ENCODE data around the gene RBM20.
"Not testable (repeated sequence)": the region's sequence is repeated elsewhere in the genome, so short reads cannot be mapped to it uniquely, and the experiment has no call there.

RBM20 gene

GRCh38 chr10:110699859-110700468 lies 55.8 kb downstream of the RBM20 start:
- no peak for FAIRE-seq
- no peak for TF ChIP-seq CTCF (IDR thresholded peaks at IDR 0.05; ENCODE audit: insufficient read depth, missing control alignments)

GRCh38 chr10:110700947-110701616 lies 56.9 kb downstream of the RBM20 start:
- TF ChIP-seq CTCF (IDR thresholded peaks at IDR 0.05; ENCODE audit: insufficient read depth, missing control alignments) = no peak
- FAIRE-seq (no peak), DNase-seq (ENCODE audit: insufficient read length, low spot score) (no peak)

More at GRCh38 chr10:110699859-110700468, 55.8 kb downstream of the RBM20 start:
- no peak for DNase-seq (ENCODE audit: insufficient read length, low spot score)

- TF ChIP-seq CTCF (IDR thresholded peaks at IDR 0.05; ENCODE audit: insufficient read depth, missing control alignments) = no peak
- no peak for FAIRE-seq
- DNase-seq (ENCODE audit: insufficient read length, low spot score) = no peak
Measured at GRCh38 chr10:110701617-110701971, 57.5 kb downstream of the RBM20 start.

- FAIRE-seq = no peak
- no peak for TF ChIP-seq CTCF (IDR thresholded peaks at IDR 0.05; ENCODE audit: insufficient read depth, missing control alignments)
Measured at GRCh38 chr10:110704070-110704469, 59.9 kb downstream of the RBM20 start.

GRCh38 chr10:110704906-110705476 lies 60.9 kb downstream of the RBM20 start:
- no peak for DNase-seq (ENCODE audit: insufficient read length, low spot score)

More at GRCh38 chr10:110704070-110704469, 59.9 kb downstream of the RBM20 start:
- DNase-seq (ENCODE audit: insufficient read length, low spot score) = no peak

GRCh38 chr10:110705596-110705995 lies 61.5 kb downstream of the RBM20 start:
- not testable (repeated sequence) for DNase-seq (ENCODE audit: insufficient read length, low spot score); FAIRE-seq

More at GRCh38 chr10:110704906-110705476, 60.9 kb downstream of the RBM20 start:
- no peak for FAIRE-seq
- no peak for TF ChIP-seq CTCF (IDR thresholded peaks at IDR 0.05; ENCODE audit: insufficient read depth, missing control alignments)

- DNase-seq (ENCODE audit: insufficient read length, low spot score) (no peak), FAIRE-seq (no peak)
- no peak for TF ChIP-seq CTCF (IDR thresholded peaks at IDR 0.05; ENCODE audit: insufficient read depth, missing control alignments)
Measured at GRCh38 chr10:110706690-110707098, 62.6 kb downstream of the RBM20 start.

Data from D721Med (cell line).